ENCODE data around the gene BACE2.
"Not testable (repeated sequence)": the region's sequence is repeated elsewhere in the genome, so short reads cannot be mapped to it uniquely, and the experiment has no call there.

Gene BACE2

DNA sequence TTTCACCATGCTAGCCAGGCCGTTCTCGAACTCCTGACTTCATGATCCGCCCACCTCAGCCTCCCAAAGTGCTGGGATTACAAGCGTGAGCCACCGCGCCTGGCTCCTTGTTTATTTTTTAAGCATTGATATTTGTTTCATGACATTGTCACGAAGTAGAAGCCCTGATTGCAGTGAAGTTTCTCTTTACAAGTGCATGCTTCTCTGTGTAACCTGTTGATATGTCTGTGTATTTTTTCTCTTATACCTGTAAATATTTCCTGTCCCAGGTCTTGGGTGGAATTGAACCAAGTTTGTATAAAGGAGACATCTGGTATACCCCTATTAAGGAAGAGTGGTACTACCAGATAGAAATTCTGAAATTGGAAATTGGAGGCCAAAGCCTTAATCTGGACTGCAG is 75.1 kb downstream of the BACE2 start:
- no peak for DNase-seq

DNA sequence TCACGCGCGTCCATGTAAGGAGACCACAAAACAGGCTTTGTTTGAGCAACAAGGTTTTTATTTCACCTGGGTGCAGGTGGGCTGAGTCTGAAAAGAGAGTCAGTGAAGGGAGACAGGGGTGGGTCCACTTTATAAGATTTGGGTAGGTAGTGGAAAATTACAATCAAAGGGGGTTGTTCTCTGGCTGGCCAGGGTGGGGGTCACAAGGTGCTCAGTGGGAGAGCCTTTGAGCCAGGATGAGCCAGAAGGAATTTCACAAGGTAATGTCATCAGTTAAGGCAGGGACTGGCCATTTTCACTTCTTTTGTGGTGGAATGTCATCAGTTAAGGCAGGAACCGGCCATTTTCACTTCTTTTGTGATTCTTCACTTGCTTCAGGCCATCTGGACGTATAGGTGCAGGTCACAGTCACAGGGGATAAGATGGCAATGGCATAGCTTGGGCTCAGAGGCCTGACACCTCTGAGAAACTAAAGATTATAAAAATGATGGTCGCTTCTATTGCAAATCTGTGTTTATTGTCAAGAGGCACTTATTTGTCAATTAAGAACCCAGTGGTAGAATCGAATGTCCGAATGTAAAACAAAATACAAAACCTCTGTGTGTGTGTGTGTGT is 76.4 kb downstream of the BACE2 start:
- DNase-seq, result not testable (repeated sequence)

DNA sequence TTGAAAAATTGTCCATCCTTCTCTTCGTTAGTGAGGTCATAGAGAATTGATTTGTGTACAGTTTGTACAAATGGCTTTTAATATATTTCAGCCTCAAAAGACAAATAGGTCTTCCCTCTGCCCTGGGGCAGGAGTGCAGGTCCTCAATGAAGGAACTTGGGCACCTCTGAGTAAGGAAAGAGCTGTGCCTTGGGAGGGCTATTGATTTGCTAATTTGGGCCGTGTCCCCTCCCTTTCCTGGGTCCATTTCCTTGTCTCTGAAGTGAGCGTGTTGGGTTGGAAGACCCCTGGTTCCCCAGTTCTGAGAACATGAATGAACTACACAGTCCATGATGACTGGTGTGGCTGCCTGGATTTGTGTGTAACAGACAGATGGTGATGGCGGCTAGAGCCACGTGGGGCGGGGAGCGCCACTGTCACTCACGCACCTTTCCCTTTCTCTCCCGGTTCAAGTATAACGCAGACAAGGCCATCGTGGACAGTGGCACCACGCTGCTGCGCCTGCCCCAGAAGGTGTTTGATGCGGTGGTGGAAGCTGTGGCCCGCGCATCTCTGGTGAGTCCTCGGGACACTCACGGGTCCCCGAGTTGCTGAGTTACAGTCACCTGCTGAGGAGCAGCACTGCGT is 77.7 kb downstream of the BACE2 start:
- DNase-seq, result no peak

DNA sequence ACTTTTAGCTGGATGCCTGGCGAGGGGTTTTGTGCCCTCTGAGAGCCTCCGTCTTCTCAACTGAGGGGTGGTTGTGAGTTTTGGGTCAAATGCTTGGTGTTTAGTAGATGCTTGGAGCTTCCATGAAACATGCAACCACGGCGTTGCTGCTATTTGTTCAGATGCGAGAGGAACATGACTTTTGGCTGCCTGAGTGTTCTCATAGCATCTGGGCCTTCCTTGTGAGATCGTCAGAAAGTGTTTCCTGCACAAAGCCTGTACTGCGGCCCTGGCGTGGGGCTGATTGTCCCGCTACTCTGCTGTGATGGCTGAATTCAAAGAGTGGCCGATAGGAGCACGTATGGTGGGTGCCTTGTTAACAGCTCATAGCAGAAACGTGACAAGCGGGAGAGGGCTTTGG is 78.8 kb downstream of the BACE2 start:
- no peak for DNase-seq

DNA sequence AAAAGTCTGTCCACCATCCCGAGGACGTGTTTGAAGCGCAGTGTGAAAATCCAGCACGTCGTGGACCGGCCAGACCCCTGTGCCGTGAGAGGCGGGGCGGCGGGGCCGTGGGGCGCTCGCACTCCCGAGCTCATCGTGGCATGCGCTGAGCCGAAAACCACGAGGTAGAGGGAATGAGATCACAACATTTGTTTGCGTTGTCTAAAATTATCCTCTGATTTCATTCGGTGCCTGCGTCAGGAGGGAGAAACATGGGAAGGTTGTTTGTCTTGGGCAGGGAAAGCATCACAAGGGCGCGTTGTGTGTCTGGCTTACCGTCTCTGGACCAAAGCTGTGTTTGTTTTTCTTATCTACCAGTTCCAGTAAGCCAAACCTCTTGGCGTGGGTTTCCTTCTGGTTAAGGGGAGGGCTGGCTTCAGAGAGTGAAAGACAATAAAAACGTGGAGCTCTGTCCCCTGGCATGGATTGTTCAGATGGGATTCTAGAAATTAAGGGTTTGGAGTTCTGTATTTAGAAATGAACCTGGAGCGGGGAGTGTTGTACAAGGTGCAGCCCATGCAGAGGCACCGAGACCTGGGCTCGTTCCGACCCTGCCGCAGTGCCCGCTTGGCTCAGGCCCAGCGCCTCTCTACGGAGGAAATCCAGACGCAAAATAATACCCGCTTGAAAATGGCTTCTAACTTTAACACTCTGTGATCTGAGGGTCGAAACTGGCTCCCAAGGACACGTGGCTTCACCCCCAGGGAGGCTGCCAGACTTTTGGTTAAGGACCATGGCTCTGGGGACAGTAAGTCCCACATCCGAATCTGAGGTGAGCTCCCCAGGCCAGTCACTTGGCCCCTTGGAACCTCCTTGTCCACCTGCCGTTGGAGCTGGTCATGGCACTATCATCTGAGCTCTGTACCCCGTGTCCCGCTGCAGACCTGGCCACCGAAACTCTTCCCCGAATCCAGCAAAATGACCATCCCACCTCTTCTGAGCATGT is 79.9 kb downstream of the BACE2 start:
- DNase-seq, result no peak

DNA sequence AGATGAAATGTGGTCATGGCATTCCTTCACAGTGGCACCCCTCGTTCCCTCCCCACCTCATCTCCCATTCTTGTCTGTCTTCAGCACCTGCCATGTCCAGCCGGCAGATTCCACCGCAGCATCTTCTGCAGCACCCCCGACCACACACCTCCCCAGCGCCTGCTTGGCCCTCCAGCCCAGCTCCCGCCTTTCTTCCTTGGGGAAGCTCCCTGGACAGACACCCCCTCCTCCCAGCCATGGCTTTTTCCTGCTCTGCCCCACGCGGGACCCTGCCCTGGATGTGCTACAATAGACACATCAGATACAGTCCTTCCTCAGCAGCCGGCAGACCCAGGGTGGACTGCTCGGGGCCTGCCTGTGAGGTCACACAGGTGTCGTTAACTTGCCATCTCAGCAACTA is 81.5 kb downstream of the BACE2 start:
- no peak for DNase-seq

DNA sequence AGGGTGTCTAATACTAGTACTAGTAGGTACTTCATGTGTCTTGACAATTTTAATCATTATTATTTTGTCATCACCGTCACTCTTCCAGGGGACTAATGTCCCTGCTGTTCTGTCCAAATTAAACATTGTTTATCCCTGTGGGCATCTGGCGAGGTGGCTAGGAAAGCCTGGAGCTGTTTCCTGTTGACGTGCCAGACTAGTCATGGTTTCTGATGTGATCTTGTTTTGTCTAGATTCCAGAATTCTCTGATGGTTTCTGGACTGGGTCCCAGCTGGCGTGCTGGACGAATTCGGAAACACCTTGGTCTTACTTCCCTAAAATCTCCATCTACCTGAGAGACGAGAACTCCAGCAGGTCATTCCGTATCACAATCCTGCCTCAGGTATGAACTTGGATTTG is 82.6 kb downstream of the BACE2 start:
- no peak for DNase-seq

DNA sequence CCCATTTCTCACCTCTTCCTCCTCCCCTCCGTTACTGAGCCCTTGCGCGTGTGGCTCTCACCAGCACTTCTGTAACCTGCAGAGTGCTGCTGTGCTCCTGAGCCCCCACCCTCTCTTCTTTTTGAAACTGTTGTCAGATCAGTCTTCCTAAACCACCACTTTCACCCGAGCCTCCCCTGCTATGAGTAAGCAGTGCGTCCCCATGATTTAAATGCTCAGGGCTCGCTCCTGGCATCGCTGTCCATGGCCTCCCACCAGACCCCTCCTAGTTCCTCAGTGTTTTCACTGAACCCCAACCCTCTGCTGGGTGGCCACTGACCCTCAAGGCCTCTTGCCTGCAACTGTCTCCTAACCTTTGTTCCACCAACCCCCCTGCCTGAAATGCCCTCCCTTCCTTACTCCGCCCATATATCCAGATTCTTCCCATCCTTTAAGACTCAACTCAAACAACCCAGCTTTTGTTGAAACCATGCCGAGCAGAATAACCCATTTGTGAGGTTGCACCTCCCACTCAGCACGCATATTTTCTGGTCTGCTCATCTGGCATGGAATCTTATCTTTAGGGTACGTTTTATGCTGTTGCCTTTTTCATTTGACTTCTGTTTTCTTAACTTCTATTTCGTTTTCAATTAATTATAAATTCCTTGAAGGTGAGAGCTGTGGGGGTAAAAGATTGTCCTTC is 84.1 kb downstream of the BACE2 start:
- DNase-seq, result no peak

DNA sequence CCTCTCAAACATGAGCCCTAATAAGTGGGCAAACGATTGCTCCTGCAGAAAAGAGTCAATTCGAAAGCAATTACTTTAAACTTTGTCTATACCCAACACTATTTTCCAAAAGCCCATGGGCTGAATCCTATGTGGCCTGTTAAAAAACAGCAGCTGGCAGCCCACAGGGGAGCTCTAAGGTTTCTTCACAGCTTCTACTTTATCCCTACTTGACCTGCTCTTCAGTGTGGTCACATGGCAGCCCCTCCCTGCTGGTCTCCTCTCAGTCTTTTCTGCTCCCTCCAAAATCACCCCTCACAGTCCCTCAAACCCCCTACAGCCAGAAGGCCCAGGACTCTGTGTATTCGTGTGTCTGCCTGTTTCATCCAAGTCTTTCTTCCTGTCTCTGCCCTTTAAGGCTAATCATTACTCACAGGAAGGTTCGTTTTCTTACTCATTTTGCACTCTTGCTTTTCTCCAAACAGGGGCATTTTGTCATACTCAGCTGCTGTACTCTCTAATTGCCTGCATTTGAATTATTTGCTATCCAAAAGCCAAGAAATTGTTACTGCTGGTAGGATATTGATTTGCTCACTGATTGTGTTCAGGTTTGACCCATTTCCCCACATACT is 86.2 kb downstream of the BACE2 start:
- no peak for DNase-seq

DNA sequence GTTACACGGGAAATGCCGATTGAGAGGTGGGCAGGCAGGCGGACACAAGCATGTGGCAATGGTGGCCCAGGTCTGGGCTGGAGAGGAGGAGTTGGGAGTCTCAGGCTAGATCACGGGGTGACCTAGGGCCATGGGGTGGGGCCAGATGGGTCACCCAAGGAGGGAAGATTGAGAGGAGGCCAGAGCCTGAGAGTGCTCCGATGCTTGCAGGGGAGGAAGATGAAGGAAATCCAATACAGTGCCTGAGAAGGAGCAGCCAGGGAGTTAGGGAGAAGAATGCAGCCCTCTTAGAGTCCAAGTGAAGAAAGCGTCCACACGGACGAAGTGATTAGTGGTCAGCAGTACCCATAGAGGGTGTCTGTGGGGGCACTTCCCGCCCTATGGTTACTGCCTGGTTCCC is 87.2 kb downstream of the BACE2 start:
- DNase-seq, result no peak

DNA sequence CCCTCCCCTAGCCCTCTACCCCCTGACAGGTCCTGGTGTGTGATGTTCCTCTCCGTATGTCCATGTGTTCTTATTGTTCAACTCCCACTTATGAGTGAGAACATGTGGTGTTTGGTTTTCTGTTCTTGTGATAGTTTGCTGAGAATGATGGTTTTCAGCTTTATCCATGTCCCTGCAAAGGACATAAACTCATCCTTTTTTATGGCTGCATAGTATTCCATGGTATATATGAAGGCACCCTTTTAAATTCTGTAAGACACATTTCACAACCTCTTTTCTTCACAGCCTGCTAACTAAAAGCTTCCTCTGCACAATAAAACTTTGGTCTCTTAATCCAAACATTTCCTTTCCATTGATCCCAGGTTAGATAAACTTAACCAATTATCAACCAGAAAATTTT is 88.3 kb downstream of the BACE2 start:
- DNase-seq, result not testable (repeated sequence)

DNA sequence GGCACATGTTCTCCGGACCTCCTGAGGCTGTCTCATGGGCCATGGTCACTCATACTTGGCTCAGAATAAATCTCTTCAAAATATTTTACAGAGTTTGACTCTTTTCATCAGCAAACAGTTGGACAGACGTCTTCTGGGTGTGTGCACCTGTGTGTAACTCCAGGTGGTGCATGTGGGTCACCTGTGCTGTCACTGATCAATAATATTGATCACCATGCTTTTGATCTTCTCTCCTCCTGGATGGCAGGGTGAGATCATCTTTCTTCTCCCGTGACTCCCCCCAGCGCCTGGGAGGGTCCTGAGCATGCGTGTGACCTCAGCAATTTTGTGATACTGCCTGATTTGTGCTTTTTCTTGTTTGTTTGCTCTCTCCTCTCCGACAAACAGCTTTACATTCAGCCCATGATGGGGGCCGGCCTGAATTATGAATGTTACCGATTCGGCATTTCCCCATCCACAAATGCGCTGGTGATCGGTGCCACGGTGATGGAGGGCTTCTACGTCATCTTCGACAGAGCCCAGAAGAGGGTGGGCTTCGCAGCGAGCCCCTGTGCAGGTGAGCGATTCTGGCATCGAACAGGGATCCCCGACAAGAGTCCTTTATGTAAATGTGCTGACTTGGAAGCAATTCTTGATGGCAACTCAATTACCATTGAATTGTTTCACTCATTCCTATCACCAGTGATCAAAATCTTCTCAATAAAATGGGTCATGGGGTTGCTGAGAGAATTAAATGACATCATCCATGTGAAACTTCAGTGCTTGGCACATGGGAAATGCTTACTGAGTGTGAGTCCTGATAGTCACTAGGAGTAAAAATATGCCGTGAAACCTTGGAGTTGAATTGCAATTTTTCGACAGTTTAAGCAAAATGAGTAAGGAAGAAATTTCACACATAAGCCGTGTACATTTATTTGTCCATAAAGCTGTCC is 89.1 kb downstream of the BACE2 start:
- DNase-seq, result no peak

DNA sequence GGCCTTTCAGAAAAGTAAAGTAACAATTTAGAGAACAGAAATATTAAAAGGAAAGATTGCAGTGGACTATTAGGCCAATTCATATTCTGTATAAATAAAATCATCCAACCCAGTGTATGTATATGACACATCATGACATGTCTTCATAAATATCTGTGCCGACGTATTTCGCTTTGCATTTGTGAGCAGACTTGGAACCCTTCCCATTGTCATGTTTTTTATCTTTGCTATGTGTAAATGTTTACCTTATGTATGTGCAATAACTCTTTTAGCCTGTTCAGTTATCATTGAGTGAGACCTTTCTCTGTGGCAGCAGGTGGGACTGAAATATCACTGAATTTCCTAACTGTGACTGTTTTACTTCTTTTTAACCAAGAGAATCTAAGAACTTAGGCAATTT is 90.7 kb downstream of the BACE2 start:
- DNase-seq, result no peak

DNA sequence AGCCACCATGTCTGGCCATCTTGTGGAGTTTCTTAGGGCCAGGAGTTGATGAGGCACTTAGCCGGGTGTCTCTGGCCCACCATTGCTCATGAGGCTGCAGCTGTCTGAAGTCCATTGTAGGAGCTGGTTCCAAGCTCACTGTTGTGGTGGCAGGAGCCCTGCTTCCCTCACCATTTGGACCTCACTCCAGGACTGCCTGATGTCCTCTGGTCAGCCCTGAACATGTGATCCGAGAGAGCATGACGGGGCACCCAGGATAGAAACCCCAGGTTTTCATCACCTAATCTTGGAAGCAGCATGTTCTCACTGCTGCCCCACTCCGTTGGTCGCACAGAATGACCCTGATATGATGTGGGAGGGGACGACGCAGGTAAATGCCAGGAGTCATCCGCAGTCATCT is 92.5 kb downstream of the BACE2 start:
- DNase-seq, result no peak

DNA sequence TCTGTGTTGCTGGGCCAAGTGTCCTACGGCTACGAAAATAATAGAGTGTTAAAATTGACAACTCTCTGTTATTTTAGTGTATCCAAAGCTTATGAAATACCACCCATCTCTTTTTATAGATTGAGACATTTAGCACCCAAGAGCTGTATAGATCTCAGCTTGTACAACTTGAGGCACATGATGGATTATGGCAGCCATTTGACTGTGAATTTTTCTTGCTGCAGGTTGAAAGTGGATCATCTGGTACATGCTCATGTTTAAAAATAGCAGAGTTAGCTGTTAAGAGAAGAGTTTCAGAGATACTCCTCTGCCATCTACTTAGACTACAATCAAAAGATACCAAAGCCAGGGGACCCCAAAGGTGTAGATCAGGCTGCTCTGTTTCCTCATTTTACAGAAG is 99.4 kb downstream of the BACE2 start:
- no peak for DNase-seq

DNA sequence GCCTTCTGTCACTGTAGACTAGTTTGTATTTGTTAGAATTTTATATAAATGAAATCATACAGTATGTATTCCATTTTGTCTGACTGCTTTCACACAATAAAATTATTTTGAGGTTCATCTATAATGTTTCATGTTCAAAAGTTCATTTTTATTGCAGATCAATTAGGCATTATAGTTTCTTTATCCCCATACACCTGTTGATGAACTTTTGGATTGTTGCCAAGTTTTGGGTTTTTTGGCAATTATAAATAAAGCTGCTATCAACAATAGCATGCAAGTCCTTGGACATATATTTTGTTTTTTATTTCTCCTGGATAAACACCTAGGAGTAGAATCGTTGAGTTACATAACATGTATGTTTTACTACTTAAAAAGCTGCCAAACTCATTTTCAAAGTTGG is 101.6 kb downstream of the BACE2 start:
- DNase-seq, result no peak

DNA sequence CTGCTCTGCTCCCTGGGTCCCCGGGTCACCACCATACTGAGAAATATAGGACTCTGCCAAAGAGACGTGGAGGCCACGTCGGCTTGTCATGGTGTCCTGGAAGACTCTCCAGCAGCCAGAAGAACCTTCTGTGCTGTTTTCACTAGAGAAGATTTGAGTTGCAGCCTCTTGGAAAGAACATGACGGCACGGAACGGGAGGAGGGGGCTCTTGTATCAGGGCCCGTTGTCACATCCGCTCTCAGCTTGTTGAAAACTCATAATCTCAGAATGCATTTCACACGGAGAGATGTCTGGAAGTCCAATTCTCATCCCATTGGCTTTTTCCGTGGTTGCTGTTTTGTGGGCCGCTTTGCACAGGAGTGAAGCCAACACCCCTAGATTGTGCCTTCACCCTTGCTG is 109.2 kb downstream of the BACE2 start:
- DNase-seq, result no peak

DNA sequence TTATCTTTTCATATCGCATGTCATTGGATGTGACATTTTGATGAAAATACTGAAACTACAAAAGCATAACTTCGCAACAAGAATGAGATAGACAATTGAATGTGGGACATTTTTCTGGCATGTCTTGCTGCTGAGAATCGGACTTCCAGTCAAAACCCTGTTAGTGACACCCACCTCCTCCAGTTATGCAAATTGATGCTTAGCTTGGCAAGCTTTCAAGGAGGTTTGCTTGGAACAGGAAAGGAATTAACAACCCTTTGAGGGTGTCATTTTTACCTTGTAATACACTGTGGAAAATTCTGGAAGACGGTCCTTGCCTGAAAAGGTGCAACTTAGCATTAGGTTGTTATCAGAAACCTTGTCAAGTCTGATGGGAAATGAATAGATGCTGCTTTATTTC is 109.9 kb downstream of the BACE2 start:
- DNase-seq, result no peak

DNA sequence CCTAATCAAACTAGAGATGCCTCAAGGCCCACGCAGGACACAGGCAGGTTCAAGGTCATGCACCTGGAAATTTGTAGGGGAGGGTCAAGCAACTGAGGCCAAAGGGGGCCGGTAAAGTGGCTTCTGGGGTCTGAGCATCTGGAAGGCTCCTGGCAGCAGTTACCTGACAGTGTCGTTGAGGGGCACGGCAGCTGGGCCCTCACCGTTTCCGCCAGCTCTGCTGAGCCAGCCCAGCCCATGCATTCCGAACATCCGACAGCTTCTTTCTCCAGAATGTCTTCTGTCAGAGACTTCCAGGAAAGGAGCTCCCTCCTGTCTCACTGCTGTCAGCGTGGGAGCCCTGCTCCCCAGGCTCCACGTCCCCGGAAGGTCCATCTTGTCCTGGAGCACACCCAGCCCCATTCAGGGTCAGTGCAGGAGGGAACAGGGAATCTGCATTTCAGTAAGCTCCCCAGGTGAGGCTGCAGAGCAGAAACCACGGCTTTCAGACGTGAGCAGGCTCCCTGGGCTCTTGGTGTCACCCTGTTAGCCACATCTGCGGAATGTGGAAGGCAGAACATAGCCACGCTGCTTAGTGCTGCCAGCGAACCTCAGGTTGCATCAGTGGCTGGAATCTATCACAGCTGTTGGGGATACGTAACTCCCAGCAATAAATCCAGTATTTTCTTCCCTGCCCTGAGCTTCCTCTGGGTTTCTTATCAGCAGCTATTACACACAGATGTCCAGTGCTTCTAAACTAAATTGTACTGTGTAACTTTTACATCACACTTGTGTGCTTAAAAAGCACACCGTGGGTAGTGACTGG is 112.4 kb downstream of the BACE2 start:
- no peak for DNase-seq

DNA sequence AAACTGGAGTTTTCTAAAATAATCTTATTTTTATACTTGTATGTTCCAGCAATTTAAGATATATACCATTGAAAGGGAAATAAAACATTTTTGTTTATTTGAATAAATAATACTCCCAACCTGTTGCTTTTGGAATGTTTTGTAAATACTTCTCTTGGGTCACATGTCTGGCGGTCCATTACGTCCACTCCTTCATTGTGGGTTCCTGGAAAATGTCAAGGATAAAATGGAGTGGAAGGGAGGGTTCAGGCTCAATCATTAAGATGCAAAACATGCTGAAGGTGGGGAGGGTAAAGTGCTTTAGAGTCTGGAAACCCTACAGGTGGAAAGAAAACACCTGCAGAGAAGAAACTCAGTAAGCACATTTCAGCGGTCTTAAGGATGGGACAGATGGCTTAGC is 114.5 kb downstream of the BACE2 start:
- no peak for DNase-seq

Data from CD4-positive, alpha-beta T cell treated with Interferon alpha-2 for 1 hour (primary cell).